ENCODE results near the gene SEC22A.

DNA sequence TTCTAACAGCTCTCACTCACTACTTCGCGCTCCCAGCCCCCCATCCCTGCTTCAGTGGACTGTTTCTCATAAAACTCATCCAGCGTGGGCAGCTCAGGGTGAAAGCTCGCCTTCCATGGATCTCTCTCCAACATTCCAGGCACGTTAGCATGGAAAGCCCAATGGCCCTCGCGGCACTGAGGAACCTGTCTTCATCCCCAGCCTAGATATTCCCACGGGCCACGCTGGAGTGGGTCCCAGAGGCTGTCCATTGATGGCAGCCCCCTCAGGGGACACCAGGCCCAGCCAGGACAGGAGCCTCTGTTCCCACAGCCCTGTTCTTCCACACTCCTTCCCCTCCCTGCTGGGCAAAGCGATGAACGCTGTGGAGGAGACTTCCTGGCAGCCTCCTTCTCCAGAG lies 121.1 kb downstream of the SEC22A start:
- TF ChIP-seq HNRNPK (IDR thresholded peaks at IDR 0.05; ENCODE audit: low read depth, low read length, poor library complexity, severe bottlenecking) (no peak), ZNF253 (CRISPR knock-in tag; IDR thresholded peaks at IDR 0.05; ENCODE audit: borderline replicate concordance) (no peak), ZNF660 (CRISPR knock-in tag; IDR thresholded peaks at IDR 0.05; ENCODE audit: borderline replicate concordance, low read depth) (no peak), NR3C1 (CRISPR knock-in tag; IDR thresholded peaks at IDR 0.05) (no peak), ZNF30 (CRISPR knock-in tag; IDR thresholded peaks at IDR 0.05) (no peak)
- TF ChIP-seq, protein P1, sequence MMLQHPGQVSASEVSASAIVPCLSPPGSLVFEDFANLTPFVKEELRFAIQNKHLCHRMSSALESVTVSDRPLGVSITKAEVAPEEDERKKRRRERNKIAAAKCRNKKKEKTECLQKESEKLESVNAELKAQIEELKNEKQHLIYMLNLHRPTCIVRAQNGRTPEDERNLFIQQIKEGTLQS (CRISPR knock-in tag; IDR thresholded peaks at IDR 0.05): no peak
- TF ChIP-seq, protein P2, sequence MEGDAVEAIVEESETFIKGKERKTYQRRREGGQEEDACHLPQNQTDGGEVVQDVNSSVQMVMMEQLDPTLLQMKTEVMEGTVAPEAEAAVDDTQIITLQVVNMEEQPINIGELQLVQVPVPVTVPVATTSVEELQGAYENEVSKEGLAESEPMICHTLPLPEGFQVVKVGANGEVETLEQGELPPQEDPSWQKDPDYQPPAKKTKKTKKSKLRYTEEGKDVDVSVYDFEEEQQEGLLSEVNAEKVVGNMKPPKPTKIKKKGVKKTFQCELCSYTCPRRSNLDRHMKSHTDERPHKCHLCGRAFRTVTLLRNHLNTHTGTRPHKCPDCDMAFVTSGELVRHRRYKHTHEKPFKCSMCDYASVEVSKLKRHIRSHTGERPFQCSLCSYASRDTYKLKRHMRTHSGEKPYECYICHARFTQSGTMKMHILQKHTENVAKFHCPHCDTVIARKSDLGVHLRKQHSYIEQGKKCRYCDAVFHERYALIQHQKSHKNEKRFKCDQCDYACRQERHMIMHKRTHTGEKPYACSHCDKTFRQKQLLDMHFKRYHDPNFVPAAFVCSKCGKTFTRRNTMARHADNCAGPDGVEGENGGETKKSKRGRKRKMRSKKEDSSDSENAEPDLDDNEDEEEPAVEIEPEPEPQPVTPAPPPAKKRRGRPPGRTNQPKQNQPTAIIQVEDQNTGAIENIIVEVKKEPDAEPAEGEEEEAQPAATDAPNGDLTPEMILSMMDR (CRISPR knock-in tag; IDR thresholded peaks at IDR 0.05): no peak
- TF ChIP-seq, protein P3, sequence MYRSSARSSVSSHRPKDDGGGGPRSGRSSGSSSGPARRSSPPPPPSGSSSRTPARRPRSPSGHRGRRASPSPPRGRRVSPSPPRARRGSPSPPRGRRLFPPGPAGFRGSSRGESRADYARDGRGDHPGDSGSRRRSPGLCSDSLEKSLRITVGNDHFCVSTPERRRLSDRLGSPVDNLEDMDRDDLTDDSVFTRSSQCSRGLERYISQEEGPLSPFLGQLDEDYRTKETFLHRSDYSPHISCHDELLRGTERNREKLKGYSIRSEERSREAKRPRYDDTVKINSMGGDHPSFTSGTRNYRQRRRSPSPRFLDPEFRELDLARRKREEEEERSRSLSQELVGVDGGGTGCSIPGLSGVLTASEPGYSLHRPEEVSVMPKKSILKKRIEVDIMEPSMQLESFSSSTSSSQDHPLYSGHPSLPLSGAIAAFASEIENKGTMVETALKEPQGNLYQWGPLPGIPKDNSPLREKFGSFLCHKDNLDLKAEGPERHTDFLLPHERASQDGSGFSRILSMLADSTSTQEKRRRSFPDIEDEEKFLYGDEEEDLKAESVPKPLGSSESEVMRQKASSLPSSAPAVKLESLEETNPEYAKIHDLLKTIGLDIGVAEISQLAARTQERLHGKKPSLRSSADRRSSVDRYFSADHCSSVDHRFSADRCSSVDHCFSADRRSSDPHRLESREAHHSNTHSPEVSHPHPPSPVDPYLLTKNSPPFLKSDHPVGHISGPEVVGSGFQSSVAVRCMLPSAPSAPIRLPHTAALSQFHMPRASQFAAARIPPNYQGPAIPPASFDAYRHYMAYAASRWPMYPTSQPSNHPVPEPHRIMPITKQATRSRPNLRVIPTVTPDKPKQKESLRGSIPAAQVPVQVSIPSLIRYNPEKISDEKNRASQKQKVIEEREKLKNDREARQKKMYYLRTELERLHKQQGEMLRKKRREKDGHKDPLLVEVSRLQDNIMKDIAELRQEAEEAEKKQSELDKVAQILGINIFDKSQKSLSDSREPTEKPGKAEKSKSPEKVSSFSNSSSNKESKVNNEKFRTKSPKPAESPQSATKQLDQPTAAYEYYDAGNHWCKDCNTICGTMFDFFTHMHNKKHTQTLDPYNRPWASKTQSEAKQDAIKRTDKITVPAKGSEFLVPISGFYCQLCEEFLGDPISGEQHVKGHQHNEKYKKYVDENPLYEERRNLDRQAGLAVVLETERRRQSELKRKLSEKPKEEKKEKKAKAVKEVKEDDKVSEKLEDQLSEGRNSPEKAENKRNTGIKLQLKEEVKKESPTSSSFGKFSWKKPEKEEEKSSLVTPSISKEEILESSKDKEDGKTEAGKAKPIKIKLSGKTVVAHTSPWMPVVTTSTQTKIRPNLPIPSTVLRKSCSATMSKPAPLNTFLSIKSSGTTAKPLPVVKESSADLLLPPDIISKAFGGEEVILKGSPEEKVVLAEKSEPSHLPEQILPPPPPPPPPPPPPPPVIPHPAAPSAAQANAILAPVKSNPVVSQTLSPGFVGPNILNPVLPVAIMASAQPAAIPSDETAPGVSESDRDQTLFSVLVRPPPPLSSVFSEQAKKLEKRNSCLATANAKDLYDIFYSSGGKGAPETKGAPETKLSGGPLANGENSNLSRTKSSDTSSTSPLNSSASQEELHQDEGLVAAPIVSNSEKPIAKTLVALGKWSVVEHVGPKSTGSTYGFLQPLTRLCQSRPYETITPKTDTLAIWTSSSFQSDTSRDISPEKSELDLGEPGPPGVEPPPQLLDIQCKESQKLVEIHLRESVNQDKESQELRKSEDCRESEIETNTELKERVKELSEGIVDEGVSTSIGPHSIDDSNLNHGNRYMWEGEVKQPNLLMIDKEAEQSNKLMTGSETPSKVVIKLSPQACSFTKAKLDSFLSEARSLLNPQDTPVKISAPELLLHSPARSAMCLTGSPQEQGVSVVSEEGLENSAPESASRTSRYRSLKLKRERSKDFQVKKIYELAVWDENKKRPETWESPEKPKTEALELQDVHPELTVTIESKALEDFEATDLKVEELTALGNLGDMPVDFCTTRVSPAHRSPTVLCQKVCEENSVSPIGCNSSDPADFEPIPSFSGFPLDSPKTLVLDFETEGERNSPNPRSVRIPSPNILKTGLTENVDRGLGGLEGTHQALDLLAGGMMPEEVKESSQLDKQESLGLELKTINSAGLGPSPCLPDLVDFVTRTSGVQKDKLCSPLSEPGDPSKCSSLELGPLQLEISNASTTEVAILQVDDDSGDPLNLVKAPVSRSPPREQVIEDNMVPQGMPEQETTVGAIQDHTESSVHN (CRISPR knock-in tag; IDR thresholded peaks at IDR 0.05): no peak
